ENCODE data around the gene MYL4.

- no peak for TF ChIP-seq CTCF (IDR thresholded peaks at IDR 0.05; ENCODE audit: low read length)
- TF ChIP-seq EZH2 (IDR thresholded peaks at IDR 0.05; ENCODE audit: borderline replicate concordance, low read length): no peak
Observed at GRCh38 chr17:47188876-47189731, 20.0 kb upstream of the MYL4 start, which contains the start of gene CDC27.
